GM12874 (cell line): Measurements from ENCODE around the gene SLC13A4.

ENCODE experiments used
- CTCF ChIP-seq: IDR thresholded peaks from 2 replicates; pipeline ENCODE4 v1.5.1; 2011; ENCODE audit warnings: low read depth, mild to moderate bottlenecking, control low read depth, low read length, moderate library complexity; ENCODE audit not compliant: insufficient read depth

Gene SLC13A4

GRCh38 chr7:135710417-135711138 lies 17.4 kb downstream of the SLC13A4 start:
- TF ChIP-seq CTCF = peak; percentile 70

GRCh38 chr7:135709508-135709907 lies 18.5 kb downstream of the SLC13A4 start:
- no peak for TF ChIP-seq CTCF

- TF ChIP-seq CTCF = no peak
These were observed 19.9 kb downstream of the SLC13A4 start for GRCh38 chr7:135708041-135708440.

GRCh38 chr7:135707570-135707966 lies 20.4 kb downstream of the SLC13A4 start:
- no peak for TF ChIP-seq CTCF

- TF ChIP-seq CTCF = no peak
These were observed 21.0 kb downstream of the SLC13A4 start for GRCh38 chr7:135706858-135707569.

GRCh38 chr7:135706038-135706742 lies 21.8 kb downstream of the SLC13A4 start:
- TF ChIP-seq CTCF = no peak

GRCh38 chr7:135704698-135705097 lies 23.3 kb downstream of the SLC13A4 start:
- no peak for TF ChIP-seq CTCF
